BLaER1 treated with 17β-estradiol and CSF1 and Interleukin-3, amounts not matched to agents 10 nM and 100 nM (cell line): ENCODE measurements around the gene PRPF31.

Source experiments
- H3K27ac ChIP-seq, 11 experiments: shearing (Covaris generic); formaldehyde crosslinking; 2 replicates each; pipeline ENCODE4 v1.8.1; 2022
- H3K27me3 ChIP-seq, 11 experiments: shearing (Covaris generic); formaldehyde crosslinking; 2 replicates each; pipeline ENCODE4 v1.8.1; 2022
- H3K36me3 ChIP-seq, 11 experiments: shearing (Covaris generic); formaldehyde crosslinking; 2 replicates each; pipeline ENCODE4 v1.8.1; 2022
- H3K4me1 ChIP-seq, 10 experiments: shearing (Covaris generic); formaldehyde crosslinking; 2 replicates each; pipeline ENCODE4 v1.8.1; 2022
- H3K4me2 ChIP-seq, 11 experiments: shearing (Covaris generic); formaldehyde crosslinking; 2 replicates each; pipeline ENCODE4 v1.8.1; 2022
- H3K4me3 ChIP-seq, 10 experiments: shearing (Covaris generic); formaldehyde crosslinking; 2 replicates each; pipeline ENCODE4 v1.8.1; 2022
- H3K9ac ChIP-seq, 11 experiments: shearing (Covaris generic); formaldehyde crosslinking; 2 replicates each; pipeline ENCODE4 v1.8.1; 2022
- H3K9me3 ChIP-seq, 11 experiments: shearing (Covaris generic); formaldehyde crosslinking; replicated peaks in 1 of 11; 2 replicates each; pipeline ENCODE4 v1.8.1; 2022
- H4K20me1 ChIP-seq, 11 experiments: shearing (Covaris generic); formaldehyde crosslinking; 2 replicates each; pipeline ENCODE4 v1.8.1; 2022
- Cebpa-rat ChIP-seq, 11 experiments: shearing (Covaris generic); IDR thresholded peaks; 2 replicates each; pipeline ENCODE4 v1.8.1; 2022

The PRPF31 gene

GRCh38 chr19:54145541-54146158 lies 30.1 kb downstream of the PRPF31 start:
- peaks cover 98 to 100% (median 100%) of the 10 kb centered on the region in 11 experiments for H3K36me3 ChIP-seq
- no peaks in the 10 kb centered on the region for H3K27me3 ChIP-seq
- H3K4me2 ChIP-seq: no peak overlapping the region
- H3K9ac ChIP-seq: no peak overlapping the region
- no peak for TF ChIP-seq Cebpa-rat (IDR thresholded peaks at IDR 0.05)
- no peak overlapping the region for H3K27ac ChIP-seq
- H4K20me1 ChIP-seq: peaks cover 45 to 100% (median 86%) of the 10 kb centered on the region in 11 experiments
- H3K9me3 ChIP-seq: no peaks in the 10 kb centered on the region
- no peak overlapping the region; a peak in 1 of 20 replicates for H3K4me3 ChIP-seq
- peaks cover 4 to 16% (median 10%) of the 10 kb centered on the region in 10 experiments; a peak in 17 of 20 replicates for H3K4me1 ChIP-seq

GRCh38 chr19:54147676-54148075 lies 32.1 kb downstream of the PRPF31 start:
- peaks cover 98 to 100% (median 100%) of the 10 kb centered on the region in 11 experiments for H3K36me3 ChIP-seq
- no peak overlapping the region for H3K27ac ChIP-seq
- H3K9me3 ChIP-seq: no peaks in the 10 kb centered on the region
- H3K4me1 ChIP-seq: 0 out of 20 replicates have a peak, but pooled peaks cover 0 to 5% (median 0%) of the 10 kb centered on the region in 10 experiments
- no peak for TF ChIP-seq Cebpa-rat (IDR thresholded peaks at IDR 0.05)
- H3K9ac ChIP-seq: no peak overlapping the region; a peak in 1 of 22 replicates
- no peak overlapping the region for H3K4me3 ChIP-seq
- no peak overlapping the region for H3K4me2 ChIP-seq
- no peaks in the 10 kb centered on the region for H3K27me3 ChIP-seq
- H4K20me1 ChIP-seq: peaks cover 38 to 100% (median 85%) of the 10 kb centered on the region in 11 experiments

GRCh38 chr19:54148158-54148557 lies 32.6 kb downstream of the PRPF31 start:
- H4K20me1 ChIP-seq: peaks cover 33 to 100% (median 86%) of the 10 kb centered on the region in 11 experiments
- H3K36me3 ChIP-seq: peaks cover 98 to 100% (median 100%) of the 10 kb centered on the region in 11 experiments
- H3K4me3 ChIP-seq: no peak overlapping the region
- H3K9me3 ChIP-seq: no peaks in the 10 kb centered on the region
- no peak overlapping the region for H3K27ac ChIP-seq
- no peak overlapping the region for H3K4me2 ChIP-seq
- no peak overlapping the region; a peak in 1 of 22 replicates for H3K9ac ChIP-seq
- no peaks in the 10 kb centered on the region for H3K27me3 ChIP-seq
- H3K4me1 ChIP-seq: 0 out of 20 replicates have a peak, but pooled peaks cover 0 to 5% (median 0%) of the 10 kb centered on the region in 10 experiments
- no peak for TF ChIP-seq Cebpa-rat (IDR thresholded peaks at IDR 0.05)

- peaks cover 98 to 100% (median 100%) of the 10 kb centered on the region in 11 experiments for H3K36me3 ChIP-seq
- TF ChIP-seq Cebpa-rat (IDR thresholded peaks at IDR 0.05): no peak
- peaks cover 0 to 7% (median 0%) of the 10 kb centered on the region in 10 experiments; a peak in 1 of 20 replicates for H3K4me1 ChIP-seq
- H3K4me2 ChIP-seq: no peak overlapping the region
- H3K27me3 ChIP-seq: no peaks in the 10 kb centered on the region
- H3K9me3 ChIP-seq: no peaks in the 10 kb centered on the region
- no peak overlapping the region for H3K4me3 ChIP-seq
- H3K27ac ChIP-seq: no peak overlapping the region
- H4K20me1 ChIP-seq: peaks cover 34 to 100% (median 88%) of the 10 kb centered on the region in 11 experiments
- H3K9ac ChIP-seq: no peak overlapping the region
Observed at GRCh38 chr19:54149021-54149812, 33.7 kb downstream of the PRPF31 start.

- Histone ChIP-seq H3K36me3 (peaks cover 98 to 100% (median 100%) of the 10 kb centered on the region in 11 experiments), H4K20me1 (peaks cover 27 to 100% (median 89%) of the 10 kb centered on the region in 11 experiments; a peak in 21 of 22 replicates), H3K27ac (no peak overlapping the region), H3K4me3 (no peak overlapping the region), H3K4me2 (no peak overlapping the region), H3K9me3 (no peaks in the 10 kb centered on the region), H3K27me3 (no peaks in the 10 kb centered on the region), H3K4me1 (peaks cover 0 to 13% (median 0%) of the 10 kb centered on the region in 10 experiments; a peak in 2 of 20 replicates), H3K9ac (peak overlapping the region in 2 of 11 experiments; percentile 7 to 9; a peak in 1 of 22 replicates)
- TF ChIP-seq Cebpa-rat (IDR thresholded peaks at IDR 0.05): no peak
Observed at GRCh38 chr19:54151362-54152035, 35.9 kb downstream of the PRPF31 start.

- no peak overlapping the region for H3K27ac ChIP-seq
- H3K9ac ChIP-seq: no peak overlapping the region
- H3K4me2 ChIP-seq: no peak overlapping the region
- peaks cover 98 to 100% (median 100%) of the 10 kb centered on the region in 11 experiments for H3K36me3 ChIP-seq
- H3K27me3 ChIP-seq: no peaks in the 10 kb centered on the region
- H3K9me3 ChIP-seq: no peaks in the 10 kb centered on the region
- TF ChIP-seq Cebpa-rat (IDR thresholded peaks at IDR 0.05): no peak
- peaks cover 19 to 100% (median 89%) of the 10 kb centered on the region in 11 experiments; a peak in 21 of 22 replicates for H4K20me1 ChIP-seq
- H3K4me1 ChIP-seq: peaks cover 0 to 18% (median 3%) of the 10 kb centered on the region in 10 experiments; a peak in 4 of 20 replicates
- H3K4me3 ChIP-seq: no peak overlapping the region
Observed at GRCh38 chr19:54152267-54152666, 36.7 kb downstream of the PRPF31 start.

GRCh38 chr19:54152878-54153524 lies 37.4 kb downstream of the PRPF31 start:
- Histone ChIP-seq H4K20me1 (peaks cover 17 to 100% (median 86%) of the 10 kb centered on the region in 11 experiments; a peak in 21 of 22 replicates), H3K4me1 (peaks cover 2 to 25% (median 8%) of the 10 kb centered on the region in 10 experiments), H3K9me3 (no peaks in the 10 kb centered on the region), H3K27me3 (no peaks in the 10 kb centered on the region), H3K9ac (peak overlapping the region in 2 of 11 experiments; percentile 4 to 38; a peak in 1 of 22 replicates), H3K4me3 (no peak overlapping the region), H3K36me3 (peaks cover 98 to 100% (median 100%) of the 10 kb centered on the region in 11 experiments), H3K4me2 (no peak overlapping the region), H3K27ac (no peak overlapping the region)
- no peak for TF ChIP-seq Cebpa-rat (IDR thresholded peaks at IDR 0.05)

- Histone ChIP-seq H3K4me2 (no peak overlapping the region), H3K4me3 (no peak overlapping the region), H4K20me1 (peaks cover 15 to 100% (median 91%) of the 10 kb centered on the region in 11 experiments; a peak in 21 of 22 replicates), H3K9ac (peak overlapping the region in 4 of 11 experiments; percentile 6 to 38 (median 20); a peak in 2 of 22 replicates), H3K9me3 (no peaks in the 10 kb centered on the region), H3K27ac (no peak overlapping the region), H3K36me3 (peaks cover 93 to 96% (median 95%) of the 10 kb centered on the region in 11 experiments), H3K4me1 (peaks cover 10 to 33% (median 17%) of the 10 kb centered on the region in 10 experiments), H3K27me3 (no peaks in the 10 kb centered on the region)
- no peak for TF ChIP-seq Cebpa-rat (IDR thresholded peaks at IDR 0.05)
Observed at GRCh38 chr19:54153731-54154326, 38.3 kb downstream of the PRPF31 start.
